Measurements from ENCODE around the gene ZSWIM4.
A peak's percentile ranks its signal among the peaks of the same experiment; 100 is the strongest.

The ZSWIM4 gene

GRCh38 chr19:13808856-13809255, 13.6 kb downstream of the ZSWIM4 start:
- DNase-seq (ENCODE audit: low read depth in 2 of 2) = no peak

- DNase-seq (ENCODE audit: low read depth in 2 of 2) = no peak
Measured at GRCh38 chr19:13812544-13812943, 17.3 kb downstream of the ZSWIM4 start.

GRCh38 chr19:13813147-13813546, 17.9 kb downstream of the ZSWIM4 start:
- no peak for DNase-seq (ENCODE audit: low read depth in 2 of 2)

- no peak for DNase-seq (ENCODE audit: low read depth in 2 of 2)
Measured at GRCh38 chr19:13814550-13814949, 19.3 kb downstream of the ZSWIM4 start.

- no peak for DNase-seq (ENCODE audit: low read depth in 2 of 2)
Measured at GRCh38 chr19:13817018-13817614, 21.9 kb downstream of the ZSWIM4 start.

GRCh38 chr19:13817615-13818371, 22.6 kb downstream of the ZSWIM4 start:
- no peak for DNase-seq (ENCODE audit: low read depth in 2 of 2)

- DNase-seq (ENCODE audit: low read depth in 2 of 2) = no peak
Measured at GRCh38 chr19:13819238-13819637, 24.0 kb downstream of the ZSWIM4 start.

GRCh38 chr19:13821292-13821691, 26.0 kb downstream of the ZSWIM4 start:
- DNase-seq (ENCODE audit: low read depth in 2 of 2) = no peak

GRCh38 chr19:13823256-13823655, 28.0 kb downstream of the ZSWIM4 start:
- DNase-seq (ENCODE audit: low read depth in 2 of 2) = no peak

- DNase-seq (ENCODE audit: low read depth in 2 of 2) = no peak
Measured at GRCh38 chr19:13823901-13824300, 28.7 kb downstream of the ZSWIM4 start.

- no peak for DNase-seq (ENCODE audit: low read depth in 2 of 2)
Measured at GRCh38 chr19:13824703-13825102, 29.5 kb downstream of the ZSWIM4 start.

- no peak for DNase-seq (ENCODE audit: low read depth in 2 of 2)
Measured at GRCh38 chr19:13825489-13826441, 30.5 kb downstream of the ZSWIM4 start.

GRCh38 chr19:13826652-13827235, 31.5 kb downstream of the ZSWIM4 start:
- DNase-seq (ENCODE audit: low read depth in 2 of 2) = no peak

GRCh38 chr19:13827656-13828055, 32.4 kb downstream of the ZSWIM4 start:
- no peak for DNase-seq (ENCODE audit: low read depth in 2 of 2)

- DNase-seq (ENCODE audit: low read depth in 2 of 2) = no peak
Measured at GRCh38 chr19:13830114-13830740, 35.0 kb downstream of the ZSWIM4 start.

GRCh38 chr19:13830741-13831536, 35.7 kb downstream of the ZSWIM4 start:
- no peak for DNase-seq (ENCODE audit: low read depth in 2 of 2)

- DNase-seq (ENCODE audit: low read depth in 2 of 2) = no peak
Measured at GRCh38 chr19:13831537-13832467, 36.6 kb downstream of the ZSWIM4 start.

- peak; percentile 76 to 80 for DNase-seq (ENCODE audit: low read depth in 2 of 2)
Measured at GRCh38 chr19:13833330-13834243, 38.3 kb downstream of the ZSWIM4 start.

Measured in activated CD8-positive, alpha-beta memory T cell treated with anti-CD3 and anti-CD28 coated beads for 4 hours (primary cell).